Measurements from ENCODE around the gene EPHB2.

EPHB2 gene

DNA sequence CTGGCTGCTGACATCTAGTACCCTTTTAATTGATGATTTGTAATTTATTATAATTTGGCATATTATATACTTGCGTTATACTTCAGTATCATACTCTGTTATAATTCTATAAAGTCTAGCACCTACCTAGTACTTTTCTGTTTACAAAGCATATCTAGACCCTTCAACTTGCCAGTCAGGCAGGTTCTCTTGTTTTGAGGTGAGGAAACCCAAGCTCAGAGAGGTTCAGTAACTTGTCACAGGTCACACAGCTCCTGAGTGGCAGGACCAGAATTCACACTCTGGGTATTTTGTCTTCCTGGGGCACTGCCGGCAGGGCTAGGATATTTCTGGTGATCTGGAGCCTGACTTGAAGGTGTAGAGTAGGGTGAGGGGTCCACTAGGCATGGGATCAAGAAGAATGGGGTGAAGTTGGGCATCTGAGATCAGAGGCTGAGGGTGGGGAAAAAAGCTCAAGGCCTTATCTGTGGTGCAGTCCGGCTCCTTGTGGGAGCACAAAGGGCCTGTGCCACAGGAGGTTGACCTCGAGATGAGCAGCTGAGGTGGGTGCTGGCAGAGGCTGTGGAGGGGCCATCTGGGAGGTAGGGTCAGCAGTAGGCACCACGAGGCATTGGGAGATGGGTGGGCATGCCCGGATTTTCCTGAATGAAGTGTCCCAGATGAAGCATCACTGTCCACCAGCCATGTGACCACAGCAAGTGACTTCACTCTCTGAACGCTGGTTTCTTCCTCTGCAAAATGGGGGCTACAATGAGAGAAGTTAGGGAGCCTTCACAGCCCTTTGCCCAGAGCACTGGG is 102.6 kb downstream of the EPHB2 start:
- no peaks in the 10 kb centered on the region for H3K27me3 ChIP-seq (ENCODE audit: control insufficient read depth in 1 of 2, insufficient read depth in 2 of 2, low read length in 2 of 2)
- H3K27ac ChIP-seq (ENCODE audit: low read length), result no peak overlapping the region
- no peak overlapping the region for H3K9ac ChIP-seq (ENCODE audit: low read length in 2 of 2)
- no peaks in the 10 kb centered on the region for H3K36me3 ChIP-seq (ENCODE audit: control insufficient read depth in 2 of 2, insufficient read depth in 2 of 2, low read length in 2 of 2)
- no peak overlapping the region for H3K4me3 ChIP-seq (ENCODE audit: low read length in 2 of 2)
- H3K4me1 ChIP-seq (ENCODE audit: control insufficient read depth, insufficient read depth, low read length), result peaks cover 27% of the 10 kb centered on the region
- H3K9me3 ChIP-seq (ENCODE audit: control insufficient read depth in 2 of 2, low read length in 2 of 2), result no peaks in the 10 kb centered on the region

GRCh38 chr1:22814176-22815042 is 103.8 kb downstream of the EPHB2 start:
- Histone ChIP-seq H3K27me3 (ENCODE audit: control insufficient read depth in 1 of 2, insufficient read depth in 2 of 2, low read length in 2 of 2) (peaks cover 0 to 2% of the 10 kb centered on the region in 2 donors), H3K9me3 (ENCODE audit: control insufficient read depth in 2 of 2, low read length in 2 of 2) (no peaks in the 10 kb centered on the region), H3K27ac (ENCODE audit: low read length) (no peak overlapping the region), H3K4me1 (ENCODE audit: control insufficient read depth, insufficient read depth, low read length) (peaks cover 18% of the 10 kb centered on the region), H3K4me3 (ENCODE audit: low read length in 2 of 2) (no peak overlapping the region), H3K36me3 (ENCODE audit: control insufficient read depth in 2 of 2, insufficient read depth in 2 of 2, low read length in 2 of 2) (no peaks in the 10 kb centered on the region), H3K9ac (ENCODE audit: low read length in 2 of 2) (no peak overlapping the region)

DNA sequence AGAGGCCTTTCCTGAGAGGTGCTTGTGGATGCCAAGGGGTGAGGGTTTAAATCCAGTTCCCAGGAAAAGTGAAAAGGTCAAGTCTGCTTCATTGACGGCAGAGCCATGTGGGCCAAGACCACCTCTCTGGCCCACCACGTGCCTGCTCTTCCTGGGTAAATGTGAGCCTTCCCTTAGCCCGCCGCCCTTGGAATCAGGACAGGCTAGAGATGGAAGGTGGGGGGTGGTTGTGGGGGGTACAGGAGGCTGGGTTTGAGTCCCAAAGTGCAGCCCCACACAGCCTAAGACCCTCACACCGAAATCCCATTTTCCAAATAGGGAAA is 104.4 kb downstream of the EPHB2 start:
- no peak overlapping the region for H3K9ac ChIP-seq (ENCODE audit: low read length in 2 of 2)
- no peaks in the 10 kb centered on the region for H3K36me3 ChIP-seq (ENCODE audit: control insufficient read depth in 2 of 2, insufficient read depth in 2 of 2, low read length in 2 of 2)
- H3K27me3 ChIP-seq (ENCODE audit: control insufficient read depth in 1 of 2, insufficient read depth in 2 of 2, low read length in 2 of 2), result peaks cover 0 to 3% of the 10 kb centered on the region in 2 donors
- H3K4me1 ChIP-seq (ENCODE audit: control insufficient read depth, insufficient read depth, low read length), result peaks cover 18% of the 10 kb centered on the region
- H3K9me3 ChIP-seq (ENCODE audit: control insufficient read depth in 2 of 2, low read length in 2 of 2), result no peaks in the 10 kb centered on the region
- H3K27ac ChIP-seq (ENCODE audit: low read length), result no peak overlapping the region
- no peak overlapping the region for H3K4me3 ChIP-seq (ENCODE audit: low read length in 2 of 2)

GRCh38 chr1:22815421-22816066 is 104.9 kb downstream of the EPHB2 start:
- H3K9ac ChIP-seq (ENCODE audit: low read length in 2 of 2), result no peak overlapping the region
- H3K4me3 ChIP-seq (ENCODE audit: low read length in 2 of 2), result no peak overlapping the region
- H3K9me3 ChIP-seq (ENCODE audit: control insufficient read depth in 2 of 2, low read length in 2 of 2), result no peaks in the 10 kb centered on the region
- H3K27me3 ChIP-seq (ENCODE audit: control insufficient read depth in 1 of 2, insufficient read depth in 2 of 2, low read length in 2 of 2), result peaks cover 0 to 3% of the 10 kb centered on the region in 2 donors
- H3K4me1 ChIP-seq (ENCODE audit: control insufficient read depth, insufficient read depth, low read length), result peaks cover 18% of the 10 kb centered on the region
- no peak overlapping the region for H3K27ac ChIP-seq (ENCODE audit: low read length)
- no peaks in the 10 kb centered on the region for H3K36me3 ChIP-seq (ENCODE audit: control insufficient read depth in 2 of 2, insufficient read depth in 2 of 2, low read length in 2 of 2)

DNA sequence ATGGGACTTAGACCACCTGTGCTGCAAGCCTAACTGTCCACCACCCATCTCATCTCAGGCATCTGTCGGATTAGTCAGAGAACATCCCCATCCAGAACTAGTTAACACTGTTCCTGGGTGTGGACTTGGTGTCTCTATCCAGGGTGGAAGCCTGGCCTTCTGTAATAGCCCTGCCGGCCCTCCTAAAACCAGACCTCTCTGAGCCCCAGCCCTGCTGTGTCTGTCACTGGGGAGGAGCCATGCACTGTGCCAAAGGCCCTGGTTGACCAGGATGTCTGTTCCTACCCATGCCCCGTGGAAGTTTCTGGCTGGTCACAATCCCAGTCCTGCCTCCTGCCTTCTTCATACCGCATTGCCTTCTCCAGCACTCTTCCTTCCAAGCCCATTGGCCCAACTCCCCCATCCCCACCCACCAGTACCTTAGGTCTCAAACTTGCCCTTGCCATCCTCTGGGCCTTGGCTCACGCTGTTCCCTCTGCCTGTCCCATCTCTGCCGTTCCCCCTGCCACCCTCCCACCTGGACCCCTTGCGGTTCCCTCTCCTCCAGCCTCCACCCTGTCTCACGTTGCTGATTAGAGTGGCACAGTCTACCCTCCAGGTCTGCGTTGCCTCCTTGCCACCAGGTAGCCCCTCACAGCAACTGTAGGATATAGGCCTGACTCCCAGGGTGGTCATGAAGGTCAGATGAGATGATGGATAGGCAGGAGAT is 105.6 kb downstream of the EPHB2 start:
- H3K36me3 ChIP-seq (ENCODE audit: control insufficient read depth in 2 of 2, insufficient read depth in 2 of 2, low read length in 2 of 2), result no peaks in the 10 kb centered on the region
- H3K4me1 ChIP-seq (ENCODE audit: control insufficient read depth, insufficient read depth, low read length), result peaks cover 18% of the 10 kb centered on the region
- H3K27me3 ChIP-seq (ENCODE audit: control insufficient read depth in 1 of 2, insufficient read depth in 2 of 2, low read length in 2 of 2), result peaks cover 0 to 3% of the 10 kb centered on the region in 2 donors
- no peak overlapping the region for H3K4me3 ChIP-seq (ENCODE audit: low read length in 2 of 2)
- no peaks in the 10 kb centered on the region for H3K9me3 ChIP-seq (ENCODE audit: control insufficient read depth in 2 of 2, low read length in 2 of 2)
- no peak overlapping the region for H3K9ac ChIP-seq (ENCODE audit: low read length in 2 of 2)
- no peak overlapping the region for H3K27ac ChIP-seq (ENCODE audit: low read length)

DNA sequence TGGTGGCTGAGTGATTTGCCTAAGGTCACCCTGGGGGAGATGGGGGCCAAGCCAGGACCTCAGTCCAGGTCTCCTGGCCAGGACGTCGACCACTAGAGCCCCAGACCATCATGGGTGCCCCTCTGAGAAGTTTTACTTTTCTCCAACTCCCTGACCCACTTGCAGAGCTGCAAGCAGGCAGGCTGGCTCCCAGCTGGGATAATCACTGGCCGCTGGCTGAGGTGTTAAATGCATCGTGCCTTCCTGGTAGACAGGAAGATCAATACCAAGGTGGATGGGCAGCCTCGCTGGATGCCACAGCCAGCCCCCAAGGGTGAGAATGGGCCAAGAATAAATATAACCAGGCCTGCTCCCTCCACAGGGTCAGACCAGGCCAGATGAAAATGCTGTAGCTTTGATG is 106.2 kb downstream of the EPHB2 start:
- H3K27ac ChIP-seq (ENCODE audit: low read length), result no peak overlapping the region
- H3K9ac ChIP-seq (ENCODE audit: low read length in 2 of 2), result no peak overlapping the region
- peaks cover 0 to 3% of the 10 kb centered on the region in 2 donors for H3K27me3 ChIP-seq (ENCODE audit: control insufficient read depth in 1 of 2, insufficient read depth in 2 of 2, low read length in 2 of 2)
- no peak overlapping the region for H3K4me3 ChIP-seq (ENCODE audit: low read length in 2 of 2)
- H3K36me3 ChIP-seq (ENCODE audit: control insufficient read depth in 2 of 2, insufficient read depth in 2 of 2, low read length in 2 of 2), result no peaks in the 10 kb centered on the region
- H3K4me1 ChIP-seq (ENCODE audit: control insufficient read depth, insufficient read depth, low read length), result peaks cover 18% of the 10 kb centered on the region
- no peaks in the 10 kb centered on the region for H3K9me3 ChIP-seq (ENCODE audit: control insufficient read depth in 2 of 2, low read length in 2 of 2)

GRCh38 chr1:22817462-22817861 is 106.8 kb downstream of the EPHB2 start:
- H3K4me1 ChIP-seq (ENCODE audit: control insufficient read depth, insufficient read depth, low read length), result peaks cover 18% of the 10 kb centered on the region
- no peak overlapping the region for H3K4me3 ChIP-seq (ENCODE audit: low read length in 2 of 2)
- peaks cover 0 to 3% of the 10 kb centered on the region in 2 donors for H3K27me3 ChIP-seq (ENCODE audit: control insufficient read depth in 1 of 2, insufficient read depth in 2 of 2, low read length in 2 of 2)
- H3K27ac ChIP-seq (ENCODE audit: low read length), result no peak overlapping the region
- H3K9ac ChIP-seq (ENCODE audit: low read length in 2 of 2), result no peak overlapping the region
- H3K9me3 ChIP-seq (ENCODE audit: control insufficient read depth in 2 of 2, low read length in 2 of 2), result no peaks in the 10 kb centered on the region
- no peaks in the 10 kb centered on the region for H3K36me3 ChIP-seq (ENCODE audit: control insufficient read depth in 2 of 2, insufficient read depth in 2 of 2, low read length in 2 of 2)

DNA sequence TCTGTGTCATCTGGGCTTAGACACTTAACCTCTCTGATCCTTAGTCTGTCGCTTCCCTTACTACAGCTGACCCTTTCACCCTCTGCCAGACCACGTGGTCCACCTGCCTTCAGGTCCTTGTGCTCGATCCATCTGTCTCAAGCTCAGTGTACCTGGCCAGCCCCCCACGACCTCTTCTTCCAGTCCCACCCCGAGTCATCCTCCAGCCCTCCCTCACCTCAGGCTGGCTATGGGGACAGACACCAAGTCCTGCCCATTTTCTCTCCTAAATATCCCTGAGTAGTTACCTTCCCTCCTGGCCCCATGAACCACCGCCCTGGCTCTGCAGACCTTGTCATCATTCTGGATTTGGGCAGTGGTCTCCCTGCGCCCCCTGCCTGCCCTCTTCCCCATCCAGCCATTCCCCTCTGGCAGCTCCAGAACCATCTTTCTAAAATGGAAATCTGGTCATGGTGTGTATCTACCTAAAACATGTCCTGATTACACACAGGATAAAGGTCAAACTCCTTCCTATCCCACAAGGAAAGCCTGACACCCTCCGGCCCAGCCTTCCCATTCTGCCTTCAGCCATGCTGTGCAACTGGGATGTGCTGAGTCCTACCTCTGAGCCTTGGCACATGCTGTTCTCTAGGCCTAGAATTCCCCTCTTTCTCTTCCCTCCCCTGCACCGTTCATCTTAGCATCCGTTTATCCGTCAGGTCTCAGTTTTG is 107.6 kb downstream of the EPHB2 start:
- H3K36me3 ChIP-seq (ENCODE audit: control insufficient read depth in 2 of 2, insufficient read depth in 2 of 2, low read length in 2 of 2), result no peaks in the 10 kb centered on the region
- H3K9me3 ChIP-seq (ENCODE audit: control insufficient read depth in 2 of 2, low read length in 2 of 2), result no peaks in the 10 kb centered on the region

GRCh38 chr1:22819361-22819760 is 108.7 kb downstream of the EPHB2 start:
- H3K36me3 ChIP-seq (ENCODE audit: control insufficient read depth in 2 of 2, insufficient read depth in 2 of 2, low read length in 2 of 2), result no peaks in the 10 kb centered on the region
- no peak overlapping the region for H3K9ac ChIP-seq (ENCODE audit: low read length in 2 of 2)
- H3K27me3 ChIP-seq (ENCODE audit: control insufficient read depth in 1 of 2, insufficient read depth in 2 of 2, low read length in 2 of 2), result peaks cover 0 to 3% of the 10 kb centered on the region in 2 donors
- H3K4me3 ChIP-seq (ENCODE audit: low read length in 2 of 2), result no peak overlapping the region
- peaks cover 18% of the 10 kb centered on the region for H3K4me1 ChIP-seq (ENCODE audit: control insufficient read depth, insufficient read depth, low read length)
- H3K27ac ChIP-seq (ENCODE audit: low read length), result no peak overlapping the region
- no peaks in the 10 kb centered on the region for H3K9me3 ChIP-seq (ENCODE audit: control insufficient read depth in 2 of 2, low read length in 2 of 2)

More for the DNA sequence above, 107.6 kb downstream of the EPHB2 start:
- no peak overlapping the region for H3K4me3 ChIP-seq (ENCODE audit: low read length in 2 of 2)
- H3K27ac ChIP-seq (ENCODE audit: low read length), result no peak overlapping the region
- peaks cover 0 to 3% of the 10 kb centered on the region in 2 donors for H3K27me3 ChIP-seq (ENCODE audit: control insufficient read depth in 1 of 2, insufficient read depth in 2 of 2, low read length in 2 of 2)
- no peak overlapping the region for H3K9ac ChIP-seq (ENCODE audit: low read length in 2 of 2)
- peaks cover 18% of the 10 kb centered on the region for H3K4me1 ChIP-seq (ENCODE audit: control insufficient read depth, insufficient read depth, low read length)

DNA sequence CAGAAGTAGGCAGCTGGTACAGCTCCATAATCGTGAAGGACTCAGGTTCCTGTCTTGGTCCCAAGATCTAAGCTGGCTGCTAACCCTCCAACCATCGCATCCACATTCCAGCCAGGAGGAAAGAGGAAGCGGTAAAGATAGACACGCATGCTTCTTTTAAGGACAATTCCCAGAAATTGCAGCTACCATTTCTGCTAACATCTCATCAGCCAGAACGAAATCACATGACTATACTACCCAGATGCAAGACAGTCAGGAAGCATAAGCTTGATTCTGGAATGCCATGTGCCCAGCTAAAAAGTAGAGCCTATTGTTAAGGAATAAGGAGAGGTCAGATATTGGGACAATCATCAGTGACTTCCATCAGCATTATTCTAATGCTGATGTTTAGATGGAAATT is 110.4 kb downstream of the EPHB2 start:
- no peak overlapping the region for H3K27ac ChIP-seq (ENCODE audit: low read length)
- no peaks in the 10 kb centered on the region for H3K36me3 ChIP-seq (ENCODE audit: control insufficient read depth in 2 of 2, insufficient read depth in 2 of 2, low read length in 2 of 2)
- H3K9ac ChIP-seq (ENCODE audit: low read length in 2 of 2), result no peak overlapping the region
- H3K9me3 ChIP-seq (ENCODE audit: control insufficient read depth in 2 of 2, low read length in 2 of 2), result no peaks in the 10 kb centered on the region
- no peak overlapping the region for H3K4me3 ChIP-seq (ENCODE audit: low read length in 2 of 2)
- peaks cover 0 to 3% of the 10 kb centered on the region in 2 donors for H3K27me3 ChIP-seq (ENCODE audit: control insufficient read depth in 1 of 2, insufficient read depth in 2 of 2, low read length in 2 of 2)
- H3K4me1 ChIP-seq (ENCODE audit: control insufficient read depth, insufficient read depth, low read length), result peaks cover 6% of the 10 kb centered on the region
